ENCODE measurements around the gene SATB2. TPM values are rescaled to one million over a fixed set of nuclear protein-coding genes. Genes with fewer than 3 reads are reported as not detected.

SATB2 gene
- total and polyA plus RNA-seq, 8 donors = 0.50 to 184 (median 1.4) TPM

- Histone ChIP-seq H3K27ac (no peak overlapping the region), H3K36me3 (no peaks in the 10 kb centered on the region), H3K27me3 (no peaks in the 10 kb centered on the region), H3K4me1 (no peaks in the 10 kb centered on the region), H3K9me3 (peaks cover 0 to 25% (median 9%) of the 10 kb centered on the region in 4 donors), H3K4me3 (no peak overlapping the region)
- DNase-seq = no peak
- 72 to 77% (median 73%) methylated on average over 3 of the region's 3 CpGs for WGBS, 5 donors
- intact Hi-C loops (cut with DNase I; ENCODE audit: low total_unique reads) = no loop called here
- no peak for TF ChIP-seq CTCF (IDR thresholded peaks at IDR 0.05)
- no peak for TF ChIP-seq POLR2A (IDR thresholded peaks at IDR 0.05)
- TF ChIP-seq EP300 (IDR thresholded peaks at IDR 0.05) = no peak
- no peak for TF ChIP-seq POLR2AphosphoS5 (IDR thresholded peaks at IDR 0.05)
Observed at GRCh38 chr2:199230091-199230490, 227.6 kb downstream of the SATB2 start.

- 84 to 88% (median 86%) methylated on average over 18 to 19 of the region's 19 CpGs for WGBS, 5 donors
- no peak overlapping the region for H3K4me3 ChIP-seq
Observed at GRCh38 chr2:199228887-199229819, 228.6 kb downstream of the SATB2 start.

DNA sequence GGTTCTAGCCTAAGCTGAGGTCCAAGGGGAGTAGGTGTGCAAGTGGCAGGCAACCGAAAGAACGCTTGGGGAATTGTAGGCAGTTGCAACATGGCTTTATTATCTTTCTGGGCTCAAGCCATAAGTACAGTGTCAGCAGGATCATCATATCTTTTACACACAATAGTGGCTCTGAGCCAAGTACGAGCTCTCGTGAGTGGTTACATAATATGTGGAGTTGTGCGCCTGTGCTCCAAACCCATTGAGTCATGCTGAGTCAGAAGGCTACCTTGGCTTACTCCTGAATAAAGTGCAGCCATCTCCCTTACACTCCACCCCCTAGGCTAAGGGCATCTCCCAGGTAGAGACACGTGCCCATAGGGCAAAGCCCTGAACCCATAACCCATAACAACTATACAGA, 233.9 kb downstream of the SATB2 start:
- TF ChIP-seq POLR2A (IDR thresholded peaks at IDR 0.05) (no peak), POLR2AphosphoS5 (IDR thresholded peaks at IDR 0.05) (no peak)
- peaks cover 0 to 20% (median 7%) of the 10 kb centered on the region in 4 donors for H3K9me3 ChIP-seq
- intact Hi-C loops (cut with DNase I; ENCODE audit: low total_unique reads) = no loop called here
- H3K36me3 ChIP-seq = no peaks in the 10 kb centered on the region
- H3K27ac ChIP-seq = no peak overlapping the region
- H3K4me1 ChIP-seq = no peaks in the 10 kb centered on the region
- DNase-seq = no peak
- whole genome bisulfite sequencing, 5 donors = 72 to 87% (median 85%) methylated on average over 6 of the region's 6 CpGs
- no peak overlapping the region for H3K4me3 ChIP-seq
- no peaks in the 10 kb centered on the region for H3K27me3 ChIP-seq

More at GRCh38 chr2:199228887-199229819, 228.6 kb downstream of the SATB2 start:
- intact Hi-C loops (cut with DNase I; ENCODE audit: low total_unique reads) = no loop called here
- Histone ChIP-seq H3K36me3 (no peaks in the 10 kb centered on the region), H3K27ac (no peak overlapping the region), H3K4me1 (no peaks in the 10 kb centered on the region), H3K9me3 (peaks cover 0 to 25% (median 9%) of the 10 kb centered on the region in 4 donors), H3K27me3 (no peaks in the 10 kb centered on the region)
- TF ChIP-seq POLR2AphosphoS5 (IDR thresholded peaks at IDR 0.05) (no peak), POLR2A (IDR thresholded peaks at IDR 0.05) (no peak), EP300 (IDR thresholded peaks at IDR 0.05) (no peak), CTCF (IDR thresholded peaks at IDR 0.05) (no peak)
- no peak for DNase-seq

DNA sequence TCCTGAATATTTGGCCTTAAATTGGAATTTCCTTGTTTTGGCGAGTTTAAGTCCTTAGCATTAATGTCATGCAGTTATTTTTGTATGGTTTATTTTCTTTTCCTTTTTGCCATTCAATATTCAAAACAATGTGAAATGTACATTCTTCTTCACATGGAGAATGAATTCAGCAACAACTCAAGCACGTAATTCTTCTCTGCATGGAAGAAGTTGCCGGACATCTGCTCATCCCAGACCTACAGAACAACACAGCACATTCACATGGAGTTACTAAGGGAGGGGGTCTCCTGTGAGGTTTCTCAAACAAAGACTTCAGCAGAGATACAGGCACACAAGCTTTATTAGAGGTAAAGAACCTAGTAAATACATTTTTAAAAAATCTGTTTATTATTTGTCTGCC, 236.8 kb downstream of the SATB2 start:
- H3K27ac ChIP-seq = no peak overlapping the region
- no peaks in the 10 kb centered on the region for H3K36me3 ChIP-seq
- TF ChIP-seq POLR2AphosphoS5 (IDR thresholded peaks at IDR 0.05) = no peak
- TF ChIP-seq CTCF (IDR thresholded peaks at IDR 0.05) = no peak
- no peak for TF ChIP-seq POLR2A (IDR thresholded peaks at IDR 0.05)
- no peak for TF ChIP-seq EP300 (IDR thresholded peaks at IDR 0.05)
- H3K4me3 ChIP-seq = no peak overlapping the region
- DNase-seq = no peak
- no peaks in the 10 kb centered on the region for H3K4me1 ChIP-seq
- intact Hi-C loops (cut with DNase I; ENCODE audit: low total_unique reads) = no loop called here
- H3K9me3 ChIP-seq = peaks cover 0 to 10% (median 4%) of the 10 kb centered on the region in 4 donors
- WGBS, 5 donors = 60 to 75% (median 64%) methylated on average over 3 of the region's 3 CpGs
- H3K27me3 ChIP-seq = no peaks in the 10 kb centered on the region

DNA sequence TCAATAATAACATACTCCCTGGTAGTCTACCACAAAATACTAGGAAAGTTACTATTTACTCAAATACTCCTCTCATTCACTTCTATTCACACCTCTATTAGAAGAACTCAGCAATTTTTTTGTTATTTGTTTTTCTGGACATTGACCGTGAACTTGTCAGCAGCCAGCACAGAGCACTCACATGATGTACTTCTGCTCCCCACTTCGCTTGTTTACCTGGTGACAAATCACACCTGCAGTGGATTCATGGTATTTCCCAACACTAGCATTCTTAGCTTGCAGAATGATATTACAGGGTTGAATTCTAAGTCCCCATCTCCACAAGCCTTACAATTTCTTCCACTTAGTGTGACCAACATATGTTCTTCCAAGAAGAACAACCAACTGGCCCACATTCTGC, 238.2 kb downstream of the SATB2 start:
- TF ChIP-seq EP300 (IDR thresholded peaks at IDR 0.05) = no peak
- no peak for TF ChIP-seq POLR2AphosphoS5 (IDR thresholded peaks at IDR 0.05)
- no peak for TF ChIP-seq POLR2A (IDR thresholded peaks at IDR 0.05)
- no peak for TF ChIP-seq CTCF (IDR thresholded peaks at IDR 0.05)
- DNase-seq = no peak
- Histone ChIP-seq H3K4me1 (no peaks in the 10 kb centered on the region), H3K9me3 (peaks cover 0 to 9% (median 4%) of the 10 kb centered on the region in 4 donors), H3K4me3 (no peak overlapping the region), H3K27me3 (no peaks in the 10 kb centered on the region), H3K27ac (no peak overlapping the region), H3K36me3 (no peaks in the 10 kb centered on the region)
- intact Hi-C loops (cut with DNase I; ENCODE audit: low total_unique reads) = no loop called here
- 68 to 81% (median 73%) methylated on average over 2 of the region's 2 CpGs for WGBS, 5 donors

Data from stomach (tissue), 9 donors.